ENCODE results near the gene TREML1.
A peak's percentile ranks its signal among the peaks of the same experiment; 100 is the strongest.
"Not testable (repeated sequence)": the region's sequence is repeated elsewhere in the genome, so short reads cannot be mapped to it uniquely, and the experiment has no call there.

Gene TREML1, protein sequence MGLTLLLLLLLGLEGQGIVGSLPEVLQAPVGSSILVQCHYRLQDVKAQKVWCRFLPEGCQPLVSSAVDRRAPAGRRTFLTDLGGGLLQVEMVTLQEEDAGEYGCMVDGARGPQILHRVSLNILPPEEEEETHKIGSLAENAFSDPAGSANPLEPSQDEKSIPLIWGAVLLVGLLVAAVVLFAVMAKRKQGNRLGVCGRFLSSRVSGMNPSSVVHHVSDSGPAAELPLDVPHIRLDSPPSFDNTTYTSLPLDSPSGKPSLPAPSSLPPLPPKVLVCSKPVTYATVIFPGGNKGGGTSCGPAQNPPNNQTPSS

DNA sequence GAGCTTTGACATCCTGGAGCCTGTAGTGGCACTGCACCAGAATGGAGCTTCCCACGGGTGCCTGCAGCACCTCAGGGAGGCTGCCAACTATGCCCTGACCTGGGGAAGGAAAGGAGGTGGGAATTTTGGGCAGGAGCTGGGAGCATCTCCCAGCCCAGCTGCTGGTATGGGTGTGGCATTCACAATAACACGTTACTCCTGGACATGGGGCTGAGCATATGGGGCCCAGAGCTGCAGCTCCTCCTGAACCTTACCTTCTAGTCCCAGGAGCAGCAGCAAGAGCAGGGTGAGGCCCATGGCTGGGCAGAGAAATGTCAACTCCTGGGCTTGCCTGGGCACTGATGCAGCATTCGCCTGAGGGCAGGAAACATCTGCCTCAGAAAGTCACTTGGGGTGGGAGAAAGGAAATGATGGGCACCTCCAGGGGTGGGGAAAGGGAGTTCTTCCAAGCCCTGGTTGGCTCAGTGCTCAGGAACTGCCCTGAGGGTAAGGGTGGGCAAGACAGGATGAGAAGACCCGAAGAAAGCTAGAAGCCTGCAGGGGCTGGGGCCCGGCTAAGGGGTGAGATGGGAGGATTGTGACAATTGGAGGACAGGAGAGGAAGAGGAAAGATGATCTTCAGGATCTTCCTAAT, at the start of gene TREML1:
Gene TREML1 (minus strand): TSS at position 356 of the 634 bp plus-strand sequence. CDS start 59 bp downstream, at position 297.
- DNase-seq: no peak

DNA sequence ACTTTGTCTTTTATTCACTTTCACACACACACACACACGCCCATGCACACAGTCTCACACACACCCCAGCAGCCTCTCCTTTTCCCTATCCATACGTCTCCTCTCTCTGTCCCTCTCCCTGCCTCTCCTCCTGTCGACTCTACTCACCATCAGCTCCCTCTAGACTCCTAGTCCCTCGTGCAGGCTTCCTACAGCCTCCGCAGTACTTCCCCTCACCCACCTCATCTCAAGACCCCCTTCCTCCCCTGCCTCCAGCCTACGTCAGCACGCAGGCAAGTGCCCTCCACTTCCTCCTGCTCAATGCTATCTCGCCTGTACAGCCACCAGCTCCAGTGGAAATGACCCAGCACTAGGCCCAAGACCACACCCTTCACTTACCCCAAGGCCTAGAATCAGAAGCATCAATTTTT, 47.6 kb upstream of the TREML1 start:
- no peak for DNase-seq

DNA sequence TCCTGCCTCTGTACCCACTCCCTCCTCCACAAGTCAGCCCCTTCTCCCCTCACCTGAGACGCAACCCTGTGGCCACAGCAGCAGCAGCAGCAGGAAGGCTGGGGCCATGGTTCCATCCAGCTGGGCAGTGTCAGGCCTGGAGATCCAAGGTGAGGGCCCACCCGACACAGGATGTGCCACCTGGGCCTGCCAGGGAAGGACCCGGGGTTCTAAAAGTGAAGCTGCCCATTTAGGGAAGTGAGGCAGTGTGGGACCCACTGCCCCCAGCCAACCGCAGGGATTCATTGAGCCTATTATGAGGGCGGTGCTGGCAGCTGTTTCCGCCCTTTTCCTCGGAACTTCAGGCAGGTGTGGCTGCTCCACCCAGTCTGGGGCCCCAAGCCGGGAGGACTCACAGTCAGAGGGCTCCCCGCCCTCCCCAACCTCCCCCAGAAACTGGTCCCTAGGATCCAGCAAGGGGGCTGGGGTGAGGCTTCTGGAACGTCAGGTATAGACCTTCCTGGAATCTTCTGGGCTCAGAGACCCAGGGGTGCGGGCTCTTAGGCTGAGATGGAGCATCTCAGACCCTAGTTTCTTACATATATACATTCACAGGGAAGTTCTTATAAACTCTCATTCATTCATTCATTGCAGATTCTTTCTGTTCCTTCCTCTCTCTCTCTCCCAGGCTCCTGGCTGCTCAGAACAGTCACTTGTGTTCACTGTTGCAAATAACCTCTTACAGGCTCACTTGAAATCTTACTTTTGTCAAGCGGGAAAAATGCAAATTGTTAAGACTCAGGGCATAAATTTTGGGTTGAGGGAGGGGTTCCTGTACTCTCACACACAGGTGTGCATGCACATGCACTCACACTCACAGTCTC, 47.0 kb upstream of the TREML1 start, which contains the start of gene TREML2:
Gene TREML2 (minus strand): TSS at position 249 of the 863 bp plus-strand sequence. CDS start 141 bp downstream, at position 108.
- DNase-seq: no peak

DNA sequence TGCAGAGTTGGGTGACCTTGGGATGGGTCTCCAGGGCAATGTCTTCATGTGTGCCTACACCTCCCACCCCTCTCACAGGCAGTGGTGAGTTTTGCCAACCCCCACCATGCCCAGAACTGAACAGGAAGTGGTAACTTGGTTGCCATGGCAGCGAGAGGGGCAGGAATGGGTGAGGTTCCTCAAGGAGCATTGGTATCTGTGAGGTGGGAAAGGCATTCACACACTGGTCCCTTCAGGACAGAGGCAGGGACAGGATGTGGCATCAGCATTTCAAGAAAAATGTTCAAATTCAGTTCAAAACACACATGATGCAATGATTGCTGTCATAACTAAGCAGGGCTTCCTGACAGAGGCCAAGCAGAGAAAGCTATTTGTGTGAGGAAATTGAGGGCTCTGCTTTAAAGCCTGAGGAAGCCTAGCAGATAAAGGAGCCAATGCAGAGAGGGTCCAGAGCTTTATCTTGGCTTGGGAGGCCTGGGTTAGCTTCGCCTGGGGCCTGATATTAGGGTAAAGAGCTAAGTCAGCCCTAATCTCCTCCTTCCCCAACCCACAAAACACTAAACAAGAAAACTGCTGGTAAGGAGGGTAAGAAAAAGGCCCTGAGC, 46.3 kb upstream of the TREML1 start:
- DNase-seq: no peak

GRCh38 chr6:41199552-41200246, 45.6 kb upstream of the TREML1 start:
- DNase-seq: no peak

DNA sequence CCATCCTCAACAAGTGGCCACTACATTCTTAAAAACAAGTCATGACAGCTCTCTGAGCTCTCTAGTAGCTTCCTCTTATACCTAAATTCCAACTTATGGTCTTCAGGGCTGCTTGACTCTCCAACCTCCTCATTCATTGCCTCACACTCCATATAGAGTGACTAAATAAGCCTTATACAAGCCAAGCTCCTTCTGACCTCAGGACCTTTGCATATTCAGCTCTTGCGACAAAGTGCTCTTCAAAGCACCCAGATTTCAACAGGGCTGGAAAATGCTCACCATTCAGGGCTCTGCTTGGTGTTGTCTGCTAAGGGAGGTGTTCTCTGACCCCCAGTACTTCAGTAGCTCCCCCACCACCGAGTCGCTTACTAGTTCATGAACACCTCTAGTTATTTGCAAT, 43.1 kb upstream of the TREML1 start:
- no peak for DNase-seq

- DNase-seq: no peak
These were observed 40.2 kb upstream of the TREML1 start for GRCh38 chr6:41194386-41194785.

GRCh38 chr6:41193884-41194283, 39.7 kb upstream of the TREML1 start:
- DNase-seq: no peak

DNA sequence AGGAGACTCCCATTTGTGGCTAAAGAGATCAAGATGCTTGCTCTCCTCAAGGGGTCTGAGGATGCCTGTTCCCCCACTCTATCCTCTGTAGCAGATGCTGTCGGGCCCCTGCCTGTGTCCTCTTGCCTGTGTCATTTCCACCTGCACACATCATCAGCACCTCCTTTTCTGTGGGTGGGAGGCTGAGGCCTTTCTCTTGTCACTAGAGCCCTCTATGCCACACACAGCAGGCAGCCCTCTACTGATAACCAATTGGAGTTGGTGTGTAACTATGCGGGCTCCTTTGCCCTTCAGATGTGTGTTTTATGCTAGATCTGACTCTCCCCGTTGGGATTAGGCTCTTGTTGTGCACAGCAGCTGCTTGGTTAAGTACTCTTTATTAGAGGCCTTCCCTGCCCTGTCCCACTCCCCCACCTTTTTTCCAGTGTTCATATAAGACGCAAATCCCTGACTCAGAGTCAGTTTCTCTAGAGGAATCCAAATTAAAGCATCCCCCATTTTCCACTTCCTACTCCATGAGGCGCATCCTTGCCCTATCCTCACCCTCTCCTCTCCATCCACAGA, 39.1 kb upstream of the TREML1 start:
- DNase-seq: no peak

GRCh38 chr6:41191569-41191968, 37.4 kb upstream of the TREML1 start:
- DNase-seq: no peak

DNA sequence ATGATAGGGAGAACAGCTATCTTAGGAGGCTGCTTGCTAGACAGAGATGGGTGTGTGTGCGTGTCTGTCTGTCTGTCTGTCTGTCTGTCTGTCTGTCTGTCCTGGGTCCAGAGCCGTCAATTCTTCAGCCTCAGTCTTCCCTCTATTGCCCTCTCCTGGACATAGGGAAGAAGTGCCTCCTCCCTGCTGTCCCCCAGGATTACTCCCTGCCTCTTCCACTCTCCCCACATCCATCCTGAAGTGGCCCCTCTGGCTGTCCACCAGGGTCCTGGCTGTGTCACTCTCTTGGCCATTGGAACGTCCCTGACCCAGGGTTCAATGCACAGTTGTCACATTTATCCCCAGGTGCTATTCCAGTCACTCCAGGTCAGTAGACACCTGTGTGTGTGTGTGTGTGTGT, 36.6 kb upstream of the TREML1 start:
- no peak for DNase-seq

- no peak for DNase-seq
These were observed 35.8 kb upstream of the TREML1 start for GRCh38 chr6:41189967-41190366.

DNA sequence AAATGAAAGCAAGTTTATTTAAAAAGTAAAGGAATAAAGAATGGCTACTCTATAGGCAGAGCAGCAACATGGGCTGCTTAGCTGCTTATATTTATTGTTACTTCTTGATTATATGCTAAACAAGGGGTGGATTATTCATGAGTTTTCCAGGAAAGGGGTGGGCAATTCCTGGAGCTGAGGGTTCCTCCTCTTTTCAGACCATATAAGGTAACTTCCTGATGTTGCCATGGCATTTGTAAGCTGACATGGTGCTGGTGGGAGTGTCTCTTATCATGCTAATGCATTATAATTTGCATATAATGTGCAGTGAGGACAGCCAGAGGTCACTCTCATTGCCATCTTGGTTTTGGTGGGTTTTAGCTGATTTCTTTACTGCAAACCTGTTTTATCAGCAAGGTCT, 34.9 kb upstream of the TREML1 start:
- not testable (repeated sequence) for DNase-seq

DNA sequence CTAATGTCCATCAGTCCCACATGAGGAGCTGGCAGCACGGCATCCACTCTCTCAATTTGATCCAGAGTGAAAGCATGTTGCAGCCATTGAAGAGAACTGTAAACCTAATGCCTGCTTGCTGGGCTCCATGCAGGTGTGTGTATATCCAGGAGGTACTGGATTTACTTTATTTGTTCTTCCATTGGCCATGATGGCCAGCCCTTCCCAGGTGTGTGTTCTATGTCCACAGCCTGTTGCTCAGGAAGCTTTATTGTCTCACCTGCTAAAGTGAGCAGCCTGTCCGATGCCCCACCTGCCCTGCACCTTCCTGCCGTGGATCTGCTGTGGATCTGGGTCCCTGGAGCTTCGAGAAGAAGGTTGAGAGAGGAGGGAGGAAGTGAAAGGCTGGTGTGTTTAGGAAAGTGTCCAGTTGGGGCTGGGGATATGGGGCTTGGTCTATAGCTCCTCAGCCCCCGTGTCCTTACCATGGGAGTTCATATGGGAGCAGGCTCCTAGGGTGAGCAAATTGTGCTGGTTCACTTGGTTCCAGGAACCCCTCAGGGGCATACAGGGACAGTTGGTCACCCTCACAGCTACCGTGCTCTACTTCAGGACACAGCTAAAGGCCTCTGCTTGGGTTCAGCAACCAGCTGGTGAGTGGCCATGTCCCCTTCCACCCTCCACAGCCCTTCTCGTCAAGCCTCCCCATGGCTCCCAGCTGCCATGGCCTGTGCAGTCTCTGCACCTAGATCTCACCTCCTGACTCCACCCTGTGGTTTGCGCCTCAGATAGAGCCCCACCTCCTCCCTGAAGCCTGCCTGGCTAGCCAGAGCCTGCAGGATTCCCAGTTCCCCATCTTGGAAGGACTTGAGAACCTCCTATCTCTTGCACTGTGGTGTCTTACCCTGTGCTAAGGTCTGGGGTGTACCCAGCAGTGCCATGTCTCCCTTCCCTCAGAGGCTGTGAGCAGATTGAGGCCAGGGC, 34.1 kb upstream of the TREML1 start:
- no peak for DNase-seq

DNA sequence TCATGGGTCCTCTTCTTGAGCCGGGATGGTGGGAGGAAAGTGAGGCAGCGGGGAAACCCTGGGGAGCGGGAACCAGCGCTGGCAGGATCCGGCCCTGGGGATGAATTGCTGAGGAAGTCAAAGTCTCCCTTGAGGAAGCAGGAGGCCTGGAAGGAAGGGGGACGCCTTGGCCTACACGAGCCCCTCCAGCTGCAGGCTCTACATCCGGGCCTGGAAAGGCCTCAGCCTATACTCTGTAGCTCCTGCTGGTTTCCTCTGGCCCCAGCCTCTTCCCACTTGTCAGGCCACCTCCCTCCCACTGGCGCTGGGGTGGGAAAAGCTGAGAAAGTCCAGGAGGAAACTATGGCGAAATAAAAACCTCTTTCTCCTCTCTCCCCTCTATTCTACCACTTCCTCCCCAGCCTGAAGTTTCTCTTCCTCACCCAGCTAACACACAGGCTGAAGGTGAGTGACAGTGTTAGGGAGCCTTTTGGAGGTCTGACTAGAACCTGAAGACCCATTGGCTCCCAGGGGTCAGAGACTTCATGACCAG, 31.9 kb upstream of the TREML1 start:
- DNase-seq: no peak

DNA sequence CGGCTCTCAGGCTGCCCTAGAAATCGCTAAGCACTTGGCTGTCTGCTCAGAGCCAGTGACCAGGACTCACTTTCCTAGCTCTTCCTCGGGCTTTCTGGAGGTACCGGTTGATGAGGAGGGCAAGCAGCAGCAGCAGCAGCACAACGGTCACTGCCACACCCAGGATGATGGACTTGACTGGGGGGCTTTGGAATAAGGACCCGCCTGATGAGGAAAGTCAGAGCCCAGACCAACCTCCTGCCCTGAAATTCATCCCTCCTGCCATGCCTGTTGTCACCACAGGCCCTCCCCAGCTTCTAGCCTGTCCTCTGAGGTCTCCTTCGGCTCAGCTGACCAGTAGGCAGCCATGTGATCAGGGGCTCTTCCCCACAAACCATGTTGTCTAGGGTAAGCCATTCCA, 30.6 kb upstream of the TREML1 start:
- no peak for DNase-seq

- peak; percentile 31 for DNase-seq
These were observed 28.2 kb upstream of the TREML1 start for GRCh38 chr6:41182069-41183034.

DNA sequence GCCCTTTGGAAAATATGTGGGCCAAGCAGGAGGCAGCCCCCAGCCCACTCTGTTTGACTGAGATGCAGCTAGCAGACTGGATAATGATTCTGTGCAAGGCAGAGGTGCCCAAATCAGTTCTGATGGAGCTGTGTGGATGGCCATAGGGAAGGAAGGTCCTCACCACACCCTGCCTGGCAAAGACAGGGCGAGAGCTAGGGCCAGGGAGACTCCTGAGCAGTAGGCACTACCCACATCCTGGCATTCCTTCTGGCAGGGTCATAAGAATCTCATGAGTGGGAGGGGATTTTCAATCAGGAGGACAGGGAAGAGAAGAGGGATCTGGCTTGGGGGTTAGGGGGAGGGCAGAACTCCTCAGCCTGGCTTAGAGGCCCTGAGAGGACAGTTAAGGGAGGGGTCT, 27.4 kb upstream of the TREML1 start:
- DNase-seq: no peak

- DNase-seq: no peak
These were observed 25.0 kb upstream of the TREML1 start for GRCh38 chr6:41179163-41179562.

All from NCI-H446 treated with DMSO at 0.1 percent for 48 hours (cell line).